ENCODE measurements around the gene RBMS3.

DNA sequence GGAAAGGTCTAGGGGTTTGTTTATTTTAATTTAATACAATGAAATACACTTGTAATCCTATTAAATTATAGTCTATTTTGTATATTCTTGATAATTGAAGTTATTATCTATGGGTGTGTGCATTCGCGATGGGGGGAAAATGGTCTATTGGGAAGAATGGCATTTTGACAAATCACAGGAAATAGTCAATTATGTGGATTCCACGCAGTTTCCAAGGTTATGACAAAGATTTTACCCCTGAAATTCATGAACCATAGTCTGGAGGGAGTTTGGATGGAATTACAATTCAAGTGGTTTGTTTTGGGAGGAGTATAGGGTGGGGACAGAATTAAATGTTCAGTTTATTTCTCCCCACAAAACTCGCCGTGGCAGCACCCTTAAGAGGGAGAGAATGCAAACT is 66.5 kb downstream of the RBMS3 start:
- TF ChIP-seq, protein P1, sequence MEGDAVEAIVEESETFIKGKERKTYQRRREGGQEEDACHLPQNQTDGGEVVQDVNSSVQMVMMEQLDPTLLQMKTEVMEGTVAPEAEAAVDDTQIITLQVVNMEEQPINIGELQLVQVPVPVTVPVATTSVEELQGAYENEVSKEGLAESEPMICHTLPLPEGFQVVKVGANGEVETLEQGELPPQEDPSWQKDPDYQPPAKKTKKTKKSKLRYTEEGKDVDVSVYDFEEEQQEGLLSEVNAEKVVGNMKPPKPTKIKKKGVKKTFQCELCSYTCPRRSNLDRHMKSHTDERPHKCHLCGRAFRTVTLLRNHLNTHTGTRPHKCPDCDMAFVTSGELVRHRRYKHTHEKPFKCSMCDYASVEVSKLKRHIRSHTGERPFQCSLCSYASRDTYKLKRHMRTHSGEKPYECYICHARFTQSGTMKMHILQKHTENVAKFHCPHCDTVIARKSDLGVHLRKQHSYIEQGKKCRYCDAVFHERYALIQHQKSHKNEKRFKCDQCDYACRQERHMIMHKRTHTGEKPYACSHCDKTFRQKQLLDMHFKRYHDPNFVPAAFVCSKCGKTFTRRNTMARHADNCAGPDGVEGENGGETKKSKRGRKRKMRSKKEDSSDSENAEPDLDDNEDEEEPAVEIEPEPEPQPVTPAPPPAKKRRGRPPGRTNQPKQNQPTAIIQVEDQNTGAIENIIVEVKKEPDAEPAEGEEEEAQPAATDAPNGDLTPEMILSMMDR (IDR thresholded peaks at IDR 0.05), result no peak
- no peak for TF ChIP-seq POLR2A (IDR thresholded peaks at IDR 0.05)
